HepG2 (cell line): ENCODE results near the gene TUBB3. TPM values are rescaled to one million over a fixed set of nuclear protein-coding genes. Genes with fewer than 3 reads are reported as not detected.

Experiments
- AKAP8 ChIP-seq: sonication (generic); formaldehyde crosslinking; IDR thresholded peaks from 2 replicates; pipeline ENCODE4 v1.5.1; 2020; ENCODE audit warnings: mild to moderate bottlenecking, missing genetic modification reagents
- CAMTA2 ChIP-seq: sonication (generic); formaldehyde crosslinking; IDR thresholded peaks from 2 replicates; pipeline ENCODE4 v1.4.0; 2020; ENCODE audit warnings: mild to moderate bottlenecking, missing genetic modification reagents, borderline replicate concordance
- E2F2 ChIP-seq: sonication (generic); formaldehyde crosslinking; IDR thresholded peaks from 2 replicates; pipeline ENCODE4 v1.4.0; 2020; ENCODE audit warnings: missing genetic modification reagents, borderline replicate concordance
- GATA4 ChIP-seq: sonication (generic); IDR thresholded peaks from 2 replicates; pipeline ENCODE4 v1.6.1; 2016; ENCODE audit warnings: antibody characterized with exemption, low read depth, borderline replicate concordance
- PAXIP1 ChIP-seq: sonication (generic); formaldehyde crosslinking; conservative IDR thresholded peaks from 2 replicates; pipeline ENCODE4 v1.4.0; 2020; ENCODE audit warnings: mild to moderate bottlenecking, missing genetic modification reagents, moderate library complexity
- TEAD3 ChIP-seq: optimal IDR thresholded peaks from 2 replicates; pipeline ENCODE3; 2016; ENCODE audit warnings: borderline replicate concordance
- ZBTB38 ChIP-seq: sonication (generic); formaldehyde crosslinking; IDR thresholded peaks from 2 replicates; pipeline ENCODE4 v1.5.1; 2020; ENCODE audit warnings: mild to moderate bottlenecking, missing genetic modification reagents
- ZC3H13 ChIP-seq: sonication (generic); formaldehyde crosslinking; IDR thresholded peaks from 2 replicates; pipeline ENCODE4 v1.8.1; 2023; ENCODE audit warnings: mild to moderate bottlenecking, missing genetic modification reagents, moderate library complexity
- ZNF281 ChIP-seq: sonication (generic); formaldehyde crosslinking; IDR thresholded peaks from 2 replicates; pipeline ENCODE4 v1.4.0; 2020; ENCODE audit warnings: missing genetic modification reagents, borderline replicate concordance
- ZNF609 ChIP-seq: sonication (generic); formaldehyde crosslinking; IDR thresholded peaks from 2 replicates; pipeline ENCODE4 v1.4.0; 2020; ENCODE audit warnings: mild to moderate bottlenecking, missing genetic modification reagents, borderline replicate concordance
- ZNF616 ChIP-seq: sonication (generic); formaldehyde crosslinking; IDR thresholded peaks from 2 replicates; pipeline ENCODE4 v1.5.0; 2020; ENCODE audit warnings: low read depth, mild to moderate bottlenecking, missing genetic modification reagents
- ZNF639 ChIP-seq: conservative IDR thresholded peaks from 2 replicates; pipeline ENCODE4 v1.6.1; 2018; ENCODE audit warnings: missing genetic modification reagents
- polyA plus RNA-seq, 8 experiments: library from polyadenylated mRNA; depleted of rRNA in 3 of 8; stranded (reverse) in 7 of 8; unstranded in 1 of 8; fragments of >200 nt; fragmentation: Illumina TruSeq in 4 of 8; extraction: Trizol in 4 of 8; gene quantifications; 2 replicates each; pipeline versions ENCODE4 v1.2.1 to v1.2.3, GENCODE V29; 2011 to 2016; ENCODE audit warnings: low read depth in 4 of 8, missing spikeins in 1 of 8, mixed read lengths in 1 of 8; ENCODE audit not compliant: insufficient read depth in 1 of 8
- total RNA-seq, 5 experiments: library from RNA; depleted of rRNA; stranded (reverse); fragments of >200 nt; fragmentation: Illumina TruSeq; extraction: Trizol; gene quantifications; 2 replicates each; pipeline ENCODE4 v1.2.3, GENCODE V29; 2016; ENCODE audit warnings: low read depth in 1 of 5

Gene TUBB3
- total and polyA plus RNA-seq, 2 of the 13 experiments (the other 11 are each of a cell fraction or from before 2014, with no cell fraction given) = 110 to 185 TPM

- TF ChIP-seq PAXIP1 (CRISPR knock-in tag) (no peak; the same call in none of the 2 replicates), ZBTB38 (CRISPR knock-in tag) (peak; percentile 96), E2F2 (peak; percentile 84; the same call in 1 of the 2 replicates), GATA4 (no peak), ZC3H13 (CRISPR knock-in tag) (peak; percentile 53), ZNF639 (no peak), TEAD3 (CRISPR knock-in tag) (peak; percentile 14), AKAP8 (no peak), ZNF609 (CRISPR knock-in tag) (peak; percentile 47; the same call in 1 of the 2 replicates), ZNF281 (CRISPR knock-in tag) (0 out of 2 replicates have a peak, but pooled peaks have one; percentile 8), ZNF616 (CRISPR knock-in tag) (peak; percentile 19; the same call in 1 of the 2 replicates), CAMTA2 (CRISPR knock-in tag) (no peak)
Observed at GRCh38 chr16:89971495-89972243, 48.5 kb downstream of the TUBB3 start (continued).
